Gastrocnemius medialis (tissue), 4 donors: ENCODE results near the gene MYD88.

ENCODE experiments used
- POLR2A ChIP-seq, 2 donors: fragments of 450-650 bp; IDR thresholded peaks; one replicate each; pipeline ENCODE4 v1.6.1; 2017; ENCODE audit warnings: antibody characterized with exemption in 2 of 2, mild to moderate bottlenecking in 2 of 2, moderate library complexity in 2 of 2
- TF ChIP-seq, protein P1 (sequence below), 5 experiments: fragments of 450-650 bp in 3 of 5; fragments of 200-600 bp in 2 of 5; sonication (generic) in 2 of 5; IDR thresholded peaks in 4 of 5; conservative IDR thresholded peaks in 1 of 5; 1 replicate in 4 of 5; 2 replicates in 1 of 5; pipeline ENCODE4 v1.5.1; 2016 to 2019; ENCODE audit warnings: antibody characterized with exemption in 5 of 5, mild to moderate bottlenecking in 3 of 5, moderate library complexity in 3 of 5

DNA sequence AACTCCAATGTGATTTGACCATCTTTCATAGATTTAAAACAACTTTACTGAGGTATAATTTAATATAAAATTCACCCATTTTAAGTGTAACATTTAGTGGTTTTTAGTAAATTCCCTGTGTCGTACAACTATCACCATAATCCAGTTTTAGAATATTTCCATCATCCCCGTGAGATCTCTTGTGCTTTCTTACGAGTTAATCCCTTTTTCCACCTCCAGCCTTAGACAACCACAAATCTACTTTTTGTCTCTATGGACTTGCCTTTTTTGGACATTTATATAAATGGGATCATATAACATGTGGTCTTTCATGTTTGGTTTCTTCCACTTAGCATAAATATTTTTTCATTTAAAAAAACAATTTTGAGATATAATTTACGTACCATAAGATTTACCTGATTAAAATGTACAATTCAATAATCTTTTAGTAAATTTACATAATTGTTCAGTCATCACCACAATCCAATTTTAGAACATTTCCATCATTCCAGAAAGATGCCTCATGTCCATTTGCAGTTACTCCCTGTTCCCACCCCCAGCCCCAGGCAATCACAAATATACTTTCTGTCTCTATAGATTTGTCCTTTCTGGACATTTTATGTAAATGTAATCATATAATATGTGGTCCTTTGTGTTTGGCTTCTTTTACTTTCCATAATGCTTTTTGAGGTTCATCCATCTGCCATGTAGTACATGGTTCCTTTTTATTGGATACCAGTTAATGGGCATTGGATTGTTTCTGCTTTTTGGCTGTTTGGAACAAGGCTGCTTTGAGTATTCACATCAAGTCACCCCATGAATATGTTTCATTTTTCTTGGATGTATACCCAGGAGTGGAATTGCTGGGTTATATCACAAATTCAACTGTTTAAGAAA lies 29.9 kb downstream of the MYD88 start:
- TF ChIP-seq POLR2A (IDR thresholded peaks at IDR 0.05), result no peak
- TF ChIP-seq, protein P1, sequence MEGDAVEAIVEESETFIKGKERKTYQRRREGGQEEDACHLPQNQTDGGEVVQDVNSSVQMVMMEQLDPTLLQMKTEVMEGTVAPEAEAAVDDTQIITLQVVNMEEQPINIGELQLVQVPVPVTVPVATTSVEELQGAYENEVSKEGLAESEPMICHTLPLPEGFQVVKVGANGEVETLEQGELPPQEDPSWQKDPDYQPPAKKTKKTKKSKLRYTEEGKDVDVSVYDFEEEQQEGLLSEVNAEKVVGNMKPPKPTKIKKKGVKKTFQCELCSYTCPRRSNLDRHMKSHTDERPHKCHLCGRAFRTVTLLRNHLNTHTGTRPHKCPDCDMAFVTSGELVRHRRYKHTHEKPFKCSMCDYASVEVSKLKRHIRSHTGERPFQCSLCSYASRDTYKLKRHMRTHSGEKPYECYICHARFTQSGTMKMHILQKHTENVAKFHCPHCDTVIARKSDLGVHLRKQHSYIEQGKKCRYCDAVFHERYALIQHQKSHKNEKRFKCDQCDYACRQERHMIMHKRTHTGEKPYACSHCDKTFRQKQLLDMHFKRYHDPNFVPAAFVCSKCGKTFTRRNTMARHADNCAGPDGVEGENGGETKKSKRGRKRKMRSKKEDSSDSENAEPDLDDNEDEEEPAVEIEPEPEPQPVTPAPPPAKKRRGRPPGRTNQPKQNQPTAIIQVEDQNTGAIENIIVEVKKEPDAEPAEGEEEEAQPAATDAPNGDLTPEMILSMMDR (IDR thresholded peaks at IDR 0.05 in 4 of 5, conservative IDR thresholded peaks at IDR 0.05 in 1 of 5), result no peak
